GM20000 (cell line): ENCODE measurements around the gene MAP3K13.
"Not testable (repeated sequence)": the region's sequence is repeated elsewhere in the genome, so short reads cannot be mapped to it uniquely, and the experiment has no call there.

Experiments used
- DNase-seq: peaks from one replicate; pipeline ENCODE4 v3.0.0; 2012; ENCODE audit warnings: low spot score
- CTCF ChIP-seq: IDR thresholded peaks from 2 replicates; pipeline ENCODE4 v1.5.1; 2012; ENCODE audit warnings: mild to moderate bottlenecking, control low read depth; ENCODE audit errors: extremely low read depth, missing control alignments

MAP3K13 gene

GRCh38 chr3:185361920-185362319 is 1.0 kb upstream of the MAP3K13 start:
- TF ChIP-seq CTCF: no peak
- no peak for DNase-seq

- no peak for TF ChIP-seq CTCF
- no peak for DNase-seq
Measured at GRCh38 chr3:185363662-185364203, 797 bp downstream of the MAP3K13 start.

GRCh38 chr3:185365291-185366073 is 2.5 kb downstream of the MAP3K13 start:
- no peak for DNase-seq
- no peak for TF ChIP-seq CTCF

- no peak for TF ChIP-seq CTCF
- DNase-seq: no peak
Measured at GRCh38 chr3:185366074-185366335, 3.1 kb downstream of the MAP3K13 start.

- no peak for TF ChIP-seq CTCF
- no peak for DNase-seq
Measured at GRCh38 chr3:185366913-185367312, 4.0 kb downstream of the MAP3K13 start.

GRCh38 chr3:185370349-185370748 is 7.4 kb downstream of the MAP3K13 start:
- DNase-seq: not testable (repeated sequence)

GRCh38 chr3:185371306-185372074 is 8.6 kb downstream of the MAP3K13 start:
- no peak for DNase-seq
- no peak for TF ChIP-seq CTCF
